ENCODE measurements around the gene DUSP19. TPM values are rescaled to one million over a fixed set of nuclear protein-coding genes. Genes with fewer than 3 reads are reported as not detected.

The DUSP19 gene
- total and polyA plus RNA-seq, 2 of the 8 experiments (the other 6 are each of a cell fraction or from before 2014, with no cell fraction given), result 0.73 to 2.3 TPM

DNA sequence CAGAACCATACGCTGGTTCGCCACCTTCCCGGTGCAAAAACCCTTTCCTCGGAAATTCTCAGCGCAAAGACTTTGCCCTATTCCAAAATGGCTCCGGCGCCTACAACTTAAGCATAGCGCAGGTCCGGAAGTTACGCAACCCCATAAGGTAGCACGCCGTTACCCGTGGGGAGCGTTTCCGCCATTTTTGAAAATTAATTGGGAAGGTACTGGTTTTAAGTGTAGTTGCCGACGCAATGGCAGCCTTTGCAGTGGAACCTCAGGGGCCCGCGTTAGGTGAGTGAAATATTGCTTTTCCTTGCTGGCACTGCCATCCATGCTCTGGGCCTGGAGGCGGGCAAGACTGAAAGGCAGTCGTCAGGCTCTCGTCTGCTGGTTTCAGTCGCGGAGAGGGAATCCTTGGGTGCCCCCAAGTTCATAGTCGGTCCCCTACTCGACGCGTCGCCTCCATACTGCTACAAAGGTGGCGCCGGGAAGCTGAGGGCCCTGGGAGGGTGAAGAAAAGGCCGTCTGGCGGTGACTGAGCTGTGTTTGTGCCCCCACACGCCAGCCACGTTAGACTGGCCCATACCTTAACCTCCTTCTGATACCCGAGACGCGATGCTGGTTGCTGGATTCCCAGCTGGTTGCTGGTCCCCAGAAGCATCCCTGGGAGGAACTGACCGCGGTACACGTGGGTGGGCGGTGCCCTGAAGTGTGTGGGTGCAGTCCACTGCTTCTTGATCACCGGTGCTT is 45.8 kb downstream of the DUSP19 start, which contains the start of gene NUP35 (continued):
- TF ChIP-seq EGR1 (IDR thresholded peaks at IDR 0.05; ENCODE audit: borderline replicate concordance, low read depth, low read length), result no peak
